H9 (cell line): Measurements from ENCODE around the gene EPB41L1. TPM values are rescaled to one million over a fixed set of nuclear protein-coding genes. Genes with fewer than 3 reads are reported as not detected.

Experiments
- DNase-seq: peaks from one replicate; pipeline ENCODE4 v3.0.0-alpha.2; 2017
- H2AFZ ChIP-seq: one replicate; pipeline ENCODE4 v1.6.1; 2013; ENCODE audit warnings: mild to moderate bottlenecking, low read length, control low read depth, moderate library complexity
- H2AK5ac ChIP-seq: 2 replicates; pipeline ENCODE4 v1.6.1; 2013; ENCODE audit warnings: low read length, control low read depth, mixed read lengths; ENCODE audit not compliant: insufficient read length
- H2BK120ac ChIP-seq: one replicate; pipeline ENCODE4 v1.6.1; 2013; ENCODE audit warnings: low read depth, mild to moderate bottlenecking, low read length, control low read depth, inconsistent platforms; ENCODE audit not compliant: poor library complexity, severe bottlenecking
- H2BK12ac ChIP-seq: 2 replicates; pipeline ENCODE4 v1.6.1; 2013; ENCODE audit warnings: low read length, control low read depth, mixed read lengths, low read depth; ENCODE audit not compliant: insufficient read length
- H2BK15ac ChIP-seq: 2 replicates; pipeline ENCODE4 v1.6.1; 2013; ENCODE audit warnings: low read depth, low read length, control low read depth
- H2BK20ac ChIP-seq: one replicate; pipeline ENCODE4 v1.6.1; 2013; ENCODE audit warnings: low read depth, mild to moderate bottlenecking, low read length, control low read depth, inconsistent platforms; ENCODE audit not compliant: poor library complexity, severe bottlenecking
- H2BK5ac ChIP-seq: 2 replicates; pipeline ENCODE4 v1.6.1; 2013; ENCODE audit warnings: low read length, control low read depth, mixed read lengths; ENCODE audit not compliant: insufficient read length
- H3K14ac ChIP-seq: 2 replicates; pipeline ENCODE4 v1.6.1; 2013; ENCODE audit warnings: low read length, control low read depth; ENCODE audit not compliant: insufficient read depth
- H3K18ac ChIP-seq: 2 replicates; pipeline ENCODE4 v1.6.1; 2013; ENCODE audit warnings: low read depth, mild to moderate bottlenecking, mixed read lengths, low read length, control low read depth; ENCODE audit not compliant: insufficient read length
- H3K23ac ChIP-seq: 2 replicates; pipeline ENCODE4 v1.6.1; 2013; ENCODE audit warnings: low read length, control low read depth, mixed read lengths, low read depth; ENCODE audit not compliant: insufficient read length
- H3K23me2 ChIP-seq: 2 replicates; pipeline ENCODE4 v1.6.1; 2013; ENCODE audit warnings: low read depth, mild to moderate bottlenecking, mixed read lengths, low read length, control low read depth; ENCODE audit not compliant: insufficient read length, poor library complexity, severe bottlenecking
- H3K27ac ChIP-seq: 2 replicates; pipeline ENCODE4 v1.5.1; 2013; ENCODE audit warnings: low read length, control low read depth, mixed read lengths, low read depth; ENCODE audit not compliant: insufficient read length
- H3K27me3 ChIP-seq: 2 replicates; pipeline ENCODE4 v1.6.1; 2013; ENCODE audit warnings: low read length, control low read depth, inconsistent platforms; ENCODE audit not compliant: insufficient read depth
- H3K4ac ChIP-seq: 2 replicates; pipeline ENCODE4 v1.6.1; 2013; ENCODE audit warnings: low read depth, mild to moderate bottlenecking, control low read depth, inconsistent platforms, low read length, moderate library complexity
- H3K4me1 ChIP-seq: 2 replicates; pipeline ENCODE4 v1.6.1; 2013; ENCODE audit warnings: low read length, control low read depth, inconsistent platforms; ENCODE audit not compliant: insufficient read depth
- H3K4me2 ChIP-seq: 2 replicates; pipeline ENCODE4 v1.6.1; 2013; ENCODE audit warnings: low read length, control low read depth, mixed read lengths; ENCODE audit not compliant: insufficient read length, insufficient read depth
- H3K56ac ChIP-seq: 2 replicates; pipeline ENCODE4 v1.6.1; 2013; ENCODE audit warnings: low read depth, mild to moderate bottlenecking, mixed read lengths, low read length, control low read depth; ENCODE audit not compliant: insufficient read length
- H3K79me1 ChIP-seq: 2 replicates; pipeline ENCODE4 v1.6.1; 2013; ENCODE audit warnings: low read depth, mild to moderate bottlenecking, moderate library complexity, low read length, control low read depth, inconsistent platforms; ENCODE audit not compliant: insufficient read depth, poor library complexity, severe bottlenecking
- H3K79me2 ChIP-seq: 2 replicates; pipeline ENCODE4 v1.6.1; 2013; ENCODE audit warnings: low read length, control low read depth, inconsistent platforms; ENCODE audit not compliant: insufficient read depth
- H3K9ac ChIP-seq: 2 replicates; pipeline ENCODE4 v1.6.1; 2013; ENCODE audit warnings: low read length, control low read depth, mixed read lengths; ENCODE audit not compliant: insufficient read length; ENCODE audit errors: extremely low read depth
- H3K9me3 ChIP-seq: one replicate; pipeline ENCODE4 v1.6.1; 2013; ENCODE audit warnings: low read depth, low read length, inconsistent platforms; ENCODE audit not compliant: control insufficient read depth
- H3T11ph ChIP-seq: one replicate; pipeline ENCODE4 v1.6.1; 2013; ENCODE audit warnings: mild to moderate bottlenecking, low read length, control low read depth, inconsistent platforms
- H4K20me1 ChIP-seq: one replicate; pipeline ENCODE4 v1.6.1; 2013; ENCODE audit not compliant: control insufficient read depth, insufficient read length, insufficient read depth
- H4K5ac ChIP-seq: 2 replicates; pipeline ENCODE4 v1.6.1; 2013; ENCODE audit warnings: low read depth, mild to moderate bottlenecking, mixed read lengths, low read length, control low read depth; ENCODE audit not compliant: insufficient read length
- H4K8ac ChIP-seq: replicated peaks from 2 replicates; pipeline ENCODE4 v1.6.1; 2013; ENCODE audit warnings: low read length, control low read depth, mixed read lengths, low read depth; ENCODE audit not compliant: insufficient read length
- H4K91ac ChIP-seq: 2 replicates; pipeline ENCODE4 v1.6.1; 2013; ENCODE audit warnings: low read depth, mild to moderate bottlenecking, moderate library complexity, mixed read lengths, low read length, control low read depth; ENCODE audit not compliant: insufficient read length
- H3K27ac Mint-ChIP-seq, 3 experiments: 2 replicates in 2 of 3; 3 replicates in 1 of 3; pipeline ENCODE4 v1.8.0; 2020 to 2021; ENCODE audit warnings: mixed read lengths in 3 of 3, mild to moderate bottlenecking in 1 of 3, moderate library complexity in 1 of 3
- H3K27me3 Mint-ChIP-seq: 2 replicates; pipeline ENCODE4 v1.8.0; 2021; ENCODE audit warnings: low read depth, mild to moderate bottlenecking, moderate library complexity, mixed read lengths
- H3K36me3 Mint-ChIP-seq, 3 experiments: 2 replicates in 2 of 3; 3 replicates in 1 of 3; pipeline ENCODE4 v1.8.0; 2020 to 2021; ENCODE audit warnings: low read depth in 3 of 3, mixed read lengths in 3 of 3; ENCODE audit not compliant: insufficient read depth in 1 of 3
- H3K4me1 Mint-ChIP-seq, 2 experiments: 2 replicates each; pipeline ENCODE4 v1.8.0; 2020; ENCODE audit warnings: mixed read lengths in 2 of 2
- H3K4me3 Mint-ChIP-seq, 2 experiments: 2 replicates in 1 of 2; 3 replicates in 1 of 2; pipeline ENCODE4 v1.8.0; 2020 to 2021; ENCODE audit warnings: mild to moderate bottlenecking in 2 of 2, mixed read lengths in 2 of 2, moderate library complexity in 1 of 2
- H3K9me3 Mint-ChIP-seq, 2 experiments: 2 replicates in 1 of 2; 3 replicates in 1 of 2; pipeline ENCODE4 v1.8.0; 2020; ENCODE audit warnings: mild to moderate bottlenecking in 2 of 2, mixed read lengths in 2 of 2, moderate library complexity in 1 of 2
- CTCF ChIP-seq: fragments of 200-600 bp; sonication (generic); conservative IDR thresholded peaks from 3 replicates; pipeline ENCODE4 v1.8.0; 2021; ENCODE audit warnings: antibody characterized with exemption, mild to moderate bottlenecking
- WGBS: extraction: QIAGEN DNeasy Blood & Tissue Kit; methylation state at CpG from one replicate; pipeline ENCODE4 v1.1.7; 2013; ENCODE audit warnings: missing lambda C conversion rate, low lambda C conversion rate, mixed read lengths; ENCODE audit not compliant: insufficient read length; ENCODE audit errors: extremely low coverage; 5-methylcytosine and 5-hydroxymethylcytosine counted together
- total RNA-seq: library from RNA; stranded (reverse); gene quantifications from 2 replicates; pipeline ENCODE4 v1.2.1, GENCODE V29; 2021

The EPB41L1 gene
- total RNA-seq, 1 experiment from 2014 or later: 31.1 TPM

DNA sequence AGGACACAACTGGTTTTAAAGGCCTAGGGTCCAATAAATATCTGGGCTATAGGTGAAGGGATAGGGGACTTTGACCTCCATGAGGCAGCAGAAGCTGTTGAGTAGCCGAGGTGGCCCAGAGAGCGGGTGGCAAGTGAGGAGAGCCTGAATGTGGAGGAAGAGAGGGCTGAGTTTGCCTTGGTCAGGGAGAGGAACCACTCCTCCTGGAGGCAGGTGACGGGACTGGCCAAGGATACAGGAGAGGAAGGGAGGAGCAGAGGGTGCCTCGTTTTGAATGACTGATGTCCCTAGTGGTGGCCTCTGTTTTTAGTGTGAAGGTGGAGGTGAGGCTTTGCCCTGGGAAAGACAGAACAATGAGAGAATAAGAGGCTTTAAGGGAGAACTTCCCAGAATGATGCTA is 62.7 kb downstream of the EPB41L1 start:
- WGBS: no CpG with 5 or more reads among the region's 4 CpGs
- H3K27me3 ChIP-seq: no peaks in the 10 kb centered on the region

More for the DNA sequence above, 62.7 kb downstream of the EPB41L1 start:
- no peak overlapping the region for H2BK120ac ChIP-seq
- H3K27ac ChIP-seq: no peak overlapping the region
- no peak overlapping the region for H2BK12ac ChIP-seq
- H3K79me2 ChIP-seq: no peaks in the 10 kb centered on the region
- Mint-ChIP-seq H3K4me1 (peaks cover 8 to 9% of the 10 kb centered on the region in 2 experiments), H3K36me3 (no peaks in the 10 kb centered on the region), H3K27me3 (no peaks in the 10 kb centered on the region), H3K4me3 (no peak overlapping the region), H3K27ac (peak overlapping the region in 1 of 3 experiments; percentile 32; a peak in 3 of 7 replicates), H3K9me3 (no peaks in the 10 kb centered on the region)
- TF ChIP-seq CTCF: peak; percentile 78
- no peak overlapping the region for H4K91ac ChIP-seq
- no peaks in the 10 kb centered on the region for H3K23me2 ChIP-seq
- H3T11ph ChIP-seq: no peak overlapping the region
- no peaks in the 10 kb centered on the region for H3K9me3 ChIP-seq
- no peaks in the 10 kb centered on the region for H3K79me1 ChIP-seq
- no peak overlapping the region for H4K8ac ChIP-seq
- no peak overlapping the region for H2BK5ac ChIP-seq
- DNase-seq: peak; percentile 87
- no peak overlapping the region for H2AK5ac ChIP-seq
- no peak overlapping the region for H3K18ac ChIP-seq
- no peak overlapping the region for H3K4me2 ChIP-seq
- no peak overlapping the region for H3K9ac ChIP-seq
- no peak overlapping the region for H3K14ac ChIP-seq
- no peak overlapping the region for H4K5ac ChIP-seq
- no peaks in the 10 kb centered on the region for H3K4me1 ChIP-seq
- no peak overlapping the region for H3K56ac ChIP-seq
- H3K4ac ChIP-seq: no peak overlapping the region
- no peaks in the 10 kb centered on the region for H4K20me1 ChIP-seq
- H2BK20ac ChIP-seq: no peak overlapping the region
- H2AFZ ChIP-seq: no peak overlapping the region
- no peak overlapping the region for H3K23ac ChIP-seq
- H2BK15ac ChIP-seq: no peak overlapping the region
